ENCODE data around the gene GNB4. TPM values are rescaled to one million over a fixed set of nuclear protein-coding genes. Genes with fewer than 3 reads are reported as not detected.
A peak's percentile ranks its signal among the peaks of the same experiment; 100 is the strongest.

Gene GNB4
- total RNA-seq, 1 experiment from 2014 or later = 46.7 TPM

DNA sequence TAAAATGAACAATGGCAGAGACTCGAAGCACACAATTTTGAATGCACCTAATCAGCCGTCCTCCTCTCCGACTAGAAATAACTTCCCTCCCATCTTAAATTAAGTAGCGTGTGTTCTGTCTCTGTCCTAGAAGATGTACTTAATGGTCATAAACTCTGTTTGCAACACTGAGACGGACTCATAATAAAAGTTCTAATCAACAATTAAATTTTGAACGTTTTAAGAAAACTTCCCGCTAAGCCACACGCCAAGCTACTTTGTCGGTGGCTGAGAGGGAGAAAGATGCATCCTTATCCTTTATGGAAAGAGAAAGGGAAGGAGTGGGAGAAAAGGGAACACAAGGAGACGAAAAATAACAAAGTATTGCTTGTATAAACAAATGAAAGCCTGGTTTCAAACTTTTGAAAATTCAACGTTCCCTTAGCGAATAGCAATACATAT, 989 bp downstream of the GNB4 start:
- DNase-seq (ENCODE audit: low read depth, low spot score) = peak; percentile 9
- in situ Hi-C loops (cut with HindIII; ENCODE audit: low pct_unique_long_range_greater_than_20kb, low sequenced_read_pairs) = no loop called here

DNA sequence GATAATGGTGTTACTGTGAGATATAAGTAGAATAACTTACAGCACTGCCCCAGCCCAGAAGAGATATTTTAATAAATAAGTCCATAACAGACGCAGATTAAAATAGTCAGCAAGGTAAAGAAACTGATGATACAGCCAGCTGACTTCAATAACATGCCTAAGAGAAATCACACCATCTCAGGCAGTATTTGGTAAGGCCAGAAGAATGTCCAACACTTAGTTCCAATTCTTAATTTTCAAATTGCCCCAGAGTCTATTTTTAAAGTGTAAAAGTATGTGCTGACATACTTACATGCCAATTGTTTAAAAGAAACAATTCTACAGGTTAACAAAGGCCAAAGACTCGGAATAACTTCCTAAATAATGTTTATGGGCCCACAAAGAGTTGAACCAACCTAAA, 1.6 kb downstream of the GNB4 start:
- in situ Hi-C loops (cut with HindIII; ENCODE audit: low pct_unique_long_range_greater_than_20kb, low sequenced_read_pairs) = no loop called here

DNA sequence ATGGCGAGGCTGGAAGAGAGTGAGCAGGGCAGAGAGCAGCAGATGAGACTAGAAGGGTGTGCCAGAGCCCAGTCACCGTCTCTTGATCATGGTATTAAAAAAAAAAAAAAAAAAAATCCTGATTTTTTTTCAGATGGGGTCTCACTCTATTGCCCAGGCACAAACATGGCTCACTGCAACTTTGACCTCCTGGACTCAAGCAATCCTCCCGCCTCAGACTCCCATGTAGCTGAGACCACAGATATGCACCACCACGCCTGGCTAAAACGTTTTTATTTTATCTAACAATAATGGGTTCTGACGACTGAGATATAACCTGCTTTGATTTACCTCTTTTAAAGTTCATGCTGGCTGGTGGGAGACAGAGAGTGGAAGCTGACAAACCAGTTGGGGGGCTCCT, 4.0 kb downstream of the GNB4 start:
- in situ Hi-C loops (cut with HindIII; ENCODE audit: low pct_unique_long_range_greater_than_20kb, low sequenced_read_pairs) = no loop called here
- DNase-seq (ENCODE audit: low read depth, low spot score) = no peak

More for the DNA sequence above, 1.6 kb downstream of the GNB4 start:
- DNase-seq (ENCODE audit: low read depth, low spot score) = no peak

DNA sequence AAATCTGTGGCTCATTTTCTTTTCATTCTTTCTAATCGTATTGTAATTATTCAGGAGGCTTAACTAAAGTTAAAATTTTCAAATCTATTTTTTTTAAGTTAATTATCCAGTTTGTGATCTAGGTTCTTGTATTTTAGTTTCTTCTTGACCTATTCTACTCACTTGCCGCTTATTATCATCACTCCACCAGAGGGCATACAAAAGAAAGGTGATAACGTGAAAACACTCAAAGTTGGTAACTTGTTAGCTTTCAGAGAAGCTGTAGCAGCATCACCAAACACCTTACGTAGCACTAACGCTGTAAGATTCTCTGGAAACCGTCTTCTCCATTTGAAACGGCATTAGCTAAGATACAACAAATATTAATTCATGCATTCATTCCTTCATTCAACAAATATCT, 4.8 kb downstream of the GNB4 start:
- peak; percentile 63 for DNase-seq (ENCODE audit: low read depth, low spot score)
- in situ Hi-C loops (cut with HindIII; ENCODE audit: low pct_unique_long_range_greater_than_20kb, low sequenced_read_pairs) = no loop called here

DNA sequence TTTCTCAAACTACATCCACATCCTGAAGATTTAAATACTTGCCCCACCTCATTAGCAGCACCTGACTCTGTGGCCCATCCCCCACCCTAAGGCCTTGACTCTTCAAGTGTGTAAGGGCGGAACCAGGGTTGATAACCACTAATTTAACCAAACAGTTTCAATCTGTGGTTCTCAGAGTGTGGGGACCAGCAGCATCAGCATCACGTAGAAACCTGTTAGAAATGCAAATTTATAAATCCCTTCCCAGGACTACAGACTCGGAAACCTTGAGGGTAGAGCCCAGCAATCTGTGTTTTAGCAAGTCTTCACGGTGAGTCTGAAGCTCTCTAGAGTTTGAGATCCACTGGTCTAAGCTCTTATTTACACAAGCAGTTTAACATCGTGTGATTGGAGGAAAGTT, 12.4 kb downstream of the GNB4 start:
- no peak for DNase-seq (ENCODE audit: low read depth, low spot score)
- in situ Hi-C loops (cut with HindIII; ENCODE audit: low pct_unique_long_range_greater_than_20kb, low sequenced_read_pairs) = no loop called here

DNA sequence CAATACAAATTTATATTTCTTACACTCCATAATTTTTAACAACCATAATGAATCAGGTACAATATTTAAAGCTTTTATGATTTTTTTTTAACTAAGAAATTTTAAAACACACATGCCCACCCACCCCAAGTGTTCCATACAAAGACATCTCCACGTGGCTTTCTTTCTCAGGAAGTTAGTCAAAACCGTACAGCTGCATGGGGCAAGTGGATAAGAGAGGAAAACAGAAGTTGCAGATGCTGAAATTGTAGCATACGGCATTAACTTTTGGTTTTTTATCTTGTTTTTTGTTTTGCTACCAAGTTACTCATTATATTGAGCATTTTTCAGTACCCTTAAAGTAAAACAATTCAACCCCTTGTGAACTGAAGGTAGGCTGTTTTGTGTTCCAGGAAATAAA, 14.8 kb downstream of the GNB4 start:
- DNase-seq (ENCODE audit: low read depth, low spot score) = no peak
- in situ Hi-C loops (cut with HindIII; ENCODE audit: low pct_unique_long_range_greater_than_20kb, low sequenced_read_pairs) = no loop called here

DNA sequence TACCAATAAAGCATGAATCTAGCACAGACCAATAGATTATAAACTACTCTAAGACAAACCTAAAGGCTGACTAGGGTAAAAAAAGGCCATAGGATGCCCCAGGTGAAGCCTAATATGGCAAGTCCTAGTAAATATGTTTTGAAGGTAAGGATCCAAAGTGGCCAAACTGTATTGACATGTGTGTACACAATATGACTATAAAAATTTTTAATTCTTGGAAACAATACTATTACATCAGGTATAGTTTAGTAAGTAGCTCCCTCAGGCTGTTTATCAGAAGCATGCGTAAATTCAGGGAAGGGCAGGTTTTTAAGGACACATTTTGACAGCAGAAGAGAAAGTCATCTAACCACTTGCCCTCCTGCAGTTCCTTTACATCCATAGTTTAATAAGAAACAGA, 18.8 kb downstream of the GNB4 start:
- in situ Hi-C loops (cut with HindIII; ENCODE audit: low pct_unique_long_range_greater_than_20kb, low sequenced_read_pairs) = no loop called here
- no peak for DNase-seq (ENCODE audit: low read depth, low spot score)

DNA sequence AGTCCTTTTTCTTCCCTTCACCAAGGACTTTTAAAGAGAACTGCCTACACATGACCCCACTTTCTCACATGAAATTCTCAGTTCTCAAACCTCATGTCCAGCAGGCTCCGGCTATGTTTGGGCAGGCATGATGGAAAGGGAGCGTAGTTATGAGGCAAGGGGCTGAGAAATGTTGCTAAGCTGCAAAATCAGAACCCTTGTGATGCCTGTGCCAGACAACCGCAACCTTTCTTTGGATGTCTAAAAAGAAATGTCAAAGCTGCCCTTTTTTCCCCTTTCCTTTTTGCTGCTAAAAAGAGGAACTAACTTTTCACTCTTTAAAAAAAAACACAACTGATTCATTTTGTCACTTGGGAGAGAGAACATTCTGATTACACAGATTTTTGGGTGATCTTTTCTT, 19.2 kb downstream of the GNB4 start:
- no peak for DNase-seq (ENCODE audit: low read depth, low spot score)
- in situ Hi-C loops (cut with HindIII; ENCODE audit: low pct_unique_long_range_greater_than_20kb, low sequenced_read_pairs) = no loop called here

DNA sequence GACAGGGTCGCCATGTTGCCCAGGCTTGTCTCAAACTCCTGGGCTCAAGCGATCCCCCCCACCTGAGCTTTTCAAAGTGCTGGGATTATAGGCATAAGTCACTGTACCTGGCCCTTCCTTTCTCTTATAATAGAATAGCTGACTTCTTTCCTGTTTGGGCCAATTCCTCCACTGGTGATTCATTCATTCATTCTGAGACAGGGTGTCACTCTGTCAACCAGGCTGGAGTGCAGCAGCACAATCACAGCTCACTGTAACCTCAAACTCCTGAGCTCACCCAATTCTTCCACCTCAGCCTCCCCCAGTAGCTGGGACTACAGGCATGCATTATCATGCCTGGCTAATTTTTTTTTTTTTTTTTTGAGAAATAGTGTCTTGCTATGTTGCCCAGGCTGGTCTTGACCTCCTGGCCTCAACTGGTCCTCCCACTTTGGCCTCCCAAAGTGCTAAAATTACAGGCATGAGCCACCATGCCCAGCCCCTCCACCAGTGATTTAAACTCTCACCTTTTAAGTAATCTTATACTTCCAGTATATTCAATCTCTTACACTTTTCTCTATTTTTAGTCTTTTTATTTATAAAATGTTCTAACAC, 20.9 kb downstream of the GNB4 start:
- in situ Hi-C loops (cut with HindIII; ENCODE audit: low pct_unique_long_range_greater_than_20kb, low sequenced_read_pairs) = no loop called here
- no peak for DNase-seq (ENCODE audit: low read depth, low spot score)

DNA sequence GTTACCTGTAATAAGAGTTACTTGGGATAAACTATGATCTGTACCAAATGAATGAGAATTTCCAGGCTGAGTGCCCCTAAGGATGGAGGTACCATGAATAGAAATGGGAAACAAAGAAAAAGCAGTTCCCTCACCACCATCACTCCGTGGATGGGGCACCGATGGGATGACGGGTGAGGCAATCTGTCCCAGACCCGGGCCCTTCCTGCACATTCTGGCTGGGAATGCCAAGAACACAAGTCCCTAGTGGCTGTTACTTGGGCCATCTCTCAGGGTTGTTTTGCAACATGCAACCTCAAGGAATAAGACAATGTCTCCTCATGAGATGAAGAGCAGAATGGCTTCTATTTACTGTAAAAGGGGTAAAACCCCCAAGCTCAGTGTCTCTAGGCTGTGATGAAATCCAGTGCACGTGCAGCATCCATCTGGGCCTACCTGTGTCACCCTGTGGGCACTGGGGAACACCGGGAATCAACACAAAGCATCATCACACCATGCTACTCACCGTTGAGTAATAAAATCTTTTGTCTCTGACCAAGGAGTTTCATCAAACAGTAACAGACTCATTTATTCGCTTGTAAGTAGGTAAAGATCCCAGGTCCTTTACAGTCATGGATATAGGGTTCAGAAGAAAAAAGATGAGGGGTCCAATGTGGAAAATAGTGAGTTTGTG, 22.3 kb downstream of the GNB4 start:
- in situ Hi-C loops (cut with HindIII; ENCODE audit: low pct_unique_long_range_greater_than_20kb, low sequenced_read_pairs) = no loop called here
- no peak for DNase-seq (ENCODE audit: low read depth, low spot score)

DNA sequence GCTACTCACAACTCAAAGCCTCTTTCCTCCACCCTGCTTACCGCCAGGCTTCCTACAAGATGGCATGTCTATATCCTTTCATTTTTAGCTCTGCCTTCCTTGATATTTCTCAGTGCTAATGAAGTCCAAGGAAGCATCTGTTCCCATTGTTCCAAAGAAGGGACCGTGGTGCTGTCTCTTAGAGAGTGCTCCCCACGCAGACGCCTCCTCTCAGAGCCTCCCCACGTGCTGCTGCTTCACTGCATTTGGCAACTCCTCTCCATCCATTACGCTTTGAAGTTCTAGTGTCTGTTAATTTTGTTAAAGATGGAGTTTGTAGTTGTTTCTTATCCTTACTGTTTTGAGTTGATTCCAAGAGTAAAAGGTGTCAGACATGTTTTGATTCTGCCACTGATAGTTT, 26.2 kb downstream of the GNB4 start:
- no peak for DNase-seq (ENCODE audit: low read depth, low spot score)
- in situ Hi-C loops (cut with HindIII; ENCODE audit: low pct_unique_long_range_greater_than_20kb, low sequenced_read_pairs) = no loop called here

DNA sequence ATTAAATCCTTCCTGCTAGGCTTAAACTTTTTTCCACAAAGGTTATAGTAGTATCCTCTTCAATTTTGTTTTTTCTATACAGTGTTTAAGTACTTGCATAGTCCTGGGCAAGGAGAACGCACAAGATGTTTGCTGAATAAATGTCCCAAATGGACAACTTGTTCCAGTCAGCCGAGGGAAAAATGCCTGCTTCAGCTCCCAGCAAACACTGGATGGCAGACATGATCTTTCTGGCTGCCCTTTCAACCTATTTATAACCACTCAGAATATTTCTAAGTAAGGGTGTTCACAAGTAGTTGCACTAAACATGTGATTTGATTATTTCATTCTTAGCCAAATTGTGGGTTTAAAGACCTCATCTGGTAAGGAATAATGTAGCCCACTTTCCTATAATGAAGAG, 29.8 kb downstream of the GNB4 start:
- peak; percentile 75 for DNase-seq (ENCODE audit: low read depth, low spot score)
- in situ Hi-C loops (cut with HindIII; ENCODE audit: low pct_unique_long_range_greater_than_20kb, low sequenced_read_pairs) = no loop called here

DNA sequence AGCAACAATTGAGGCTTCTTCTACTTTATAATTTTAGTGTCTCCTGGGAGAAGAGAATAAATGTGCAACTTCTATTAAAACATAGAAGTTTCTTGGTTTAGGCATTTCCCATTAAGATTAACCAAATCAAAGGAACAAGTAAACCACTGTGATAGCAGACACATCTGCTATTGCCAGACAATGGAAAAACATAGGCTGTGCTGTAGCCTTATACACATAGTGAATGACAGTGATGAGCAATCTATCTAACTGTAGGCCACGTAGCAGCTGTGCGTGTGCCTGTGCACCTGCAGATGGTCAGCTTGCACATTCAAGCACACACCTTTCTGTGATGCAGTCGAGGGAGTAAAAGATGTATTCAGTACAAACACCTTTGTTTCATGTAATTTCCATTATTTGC, 32.7 kb downstream of the GNB4 start:
- DNase-seq (ENCODE audit: low read depth, low spot score) = no peak
- in situ Hi-C loops (cut with HindIII; ENCODE audit: low pct_unique_long_range_greater_than_20kb, low sequenced_read_pairs) = no loop called here

DNA sequence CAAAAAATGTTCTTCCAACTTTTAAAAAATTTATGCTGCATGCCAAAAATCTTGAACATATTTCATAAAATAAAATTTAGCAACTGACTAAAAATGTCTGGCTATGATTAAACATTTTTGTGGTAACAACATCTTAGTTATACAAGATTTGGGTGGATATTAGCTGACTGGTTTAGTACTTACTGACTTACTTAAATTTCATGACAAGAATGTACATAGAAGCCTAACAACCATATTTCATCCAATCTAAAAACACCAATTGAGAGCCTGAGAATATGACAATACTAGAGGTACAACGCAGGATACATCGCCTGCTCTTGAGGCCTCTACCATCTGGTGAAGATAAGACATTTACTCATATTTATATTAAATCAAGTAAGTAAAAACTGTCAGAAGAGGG, 34.6 kb downstream of the GNB4 start:
- in situ Hi-C loops (cut with HindIII; ENCODE audit: low pct_unique_long_range_greater_than_20kb, low sequenced_read_pairs) = no loop called here
- DNase-seq (ENCODE audit: low read depth, low spot score) = no peak

DNA sequence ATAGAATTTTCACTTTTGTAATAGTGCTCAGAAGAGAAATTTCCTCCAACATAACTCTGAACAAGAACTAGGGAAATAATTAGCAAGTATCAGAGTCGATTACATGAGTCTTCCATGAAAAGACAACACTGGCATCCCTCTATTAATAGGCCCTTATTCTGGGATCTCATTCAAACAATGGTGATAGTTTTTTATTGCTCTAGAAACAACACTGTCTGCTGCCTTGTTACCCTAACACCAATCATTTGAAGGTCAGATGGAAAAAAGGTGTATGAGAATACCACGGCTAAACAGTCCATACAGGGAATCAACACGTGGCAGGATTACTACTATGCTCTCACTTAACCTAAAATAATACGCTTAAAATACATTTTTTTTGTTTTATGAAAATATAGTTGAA, 35.9 kb downstream of the GNB4 start:
- DNase-seq (ENCODE audit: low read depth, low spot score) = no peak
- in situ Hi-C loops (cut with HindIII; ENCODE audit: low pct_unique_long_range_greater_than_20kb, low sequenced_read_pairs) = no loop called here

DNA sequence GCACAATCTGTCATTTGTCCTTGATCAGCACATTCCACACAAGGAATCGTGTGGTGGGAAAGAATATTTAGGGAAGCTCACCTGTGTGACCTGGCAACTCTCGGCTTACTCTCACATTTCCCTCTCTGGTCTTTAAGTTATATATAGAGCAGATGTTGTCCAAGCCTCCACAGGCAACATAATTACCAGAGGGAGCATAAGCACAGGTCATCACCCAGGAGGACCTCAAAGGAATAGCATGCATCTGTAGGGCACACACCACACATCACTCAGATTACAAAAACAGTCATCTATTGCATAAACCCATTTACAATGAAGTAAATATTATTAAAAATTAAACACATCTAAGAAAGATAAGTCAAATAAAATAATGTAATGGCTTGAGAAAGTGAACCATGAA, 36.5 kb downstream of the GNB4 start:
- DNase-seq (ENCODE audit: low read depth, low spot score) = no peak
- in situ Hi-C loops (cut with HindIII; ENCODE audit: low pct_unique_long_range_greater_than_20kb, low sequenced_read_pairs) = no loop called here

DNA sequence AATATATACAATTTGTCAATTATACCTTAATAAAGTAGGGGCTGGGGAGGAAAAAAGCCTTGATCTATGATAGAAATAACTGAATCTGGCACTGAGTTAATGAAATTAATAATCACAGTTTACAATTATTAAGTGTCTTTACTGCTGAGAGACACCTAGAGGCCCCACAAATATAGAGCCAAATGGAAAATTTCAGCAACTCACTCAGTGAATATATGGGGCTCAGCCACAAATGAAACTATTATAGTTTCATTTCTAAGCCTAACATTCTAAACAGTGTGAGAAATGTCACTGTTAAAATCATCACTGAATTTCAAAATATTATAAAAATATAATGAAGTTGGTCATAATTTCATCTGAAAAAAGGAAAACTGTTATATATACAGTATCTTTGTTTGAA, 40.3 kb downstream of the GNB4 start:
- in situ Hi-C loops (cut with HindIII; ENCODE audit: low pct_unique_long_range_greater_than_20kb, low sequenced_read_pairs) = no loop called here
- no peak for DNase-seq (ENCODE audit: low read depth, low spot score)

DNA sequence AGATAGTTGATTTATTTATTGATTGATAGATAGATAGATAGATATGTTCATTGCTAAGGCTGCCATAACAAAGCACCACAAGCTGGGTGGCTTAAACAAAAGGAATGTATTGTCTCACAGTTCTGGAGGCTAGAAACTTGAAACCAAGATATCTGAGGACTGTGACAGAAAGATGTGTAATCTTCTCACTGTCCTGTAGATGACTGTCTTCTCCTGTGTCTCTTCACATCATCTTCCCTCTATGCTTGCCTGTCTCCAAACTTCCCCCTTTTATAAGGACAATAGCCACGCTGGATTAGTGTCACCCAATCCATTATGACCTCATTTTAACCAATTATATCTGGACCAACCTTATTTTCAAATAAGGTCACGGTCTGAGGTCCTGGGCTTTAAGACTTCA, 40.9 kb downstream of the GNB4 start:
- peak; percentile 17 for DNase-seq (ENCODE audit: low read depth, low spot score)
- in situ Hi-C loops (cut with HindIII; ENCODE audit: low pct_unique_long_range_greater_than_20kb, low sequenced_read_pairs) = no loop called here

DNA sequence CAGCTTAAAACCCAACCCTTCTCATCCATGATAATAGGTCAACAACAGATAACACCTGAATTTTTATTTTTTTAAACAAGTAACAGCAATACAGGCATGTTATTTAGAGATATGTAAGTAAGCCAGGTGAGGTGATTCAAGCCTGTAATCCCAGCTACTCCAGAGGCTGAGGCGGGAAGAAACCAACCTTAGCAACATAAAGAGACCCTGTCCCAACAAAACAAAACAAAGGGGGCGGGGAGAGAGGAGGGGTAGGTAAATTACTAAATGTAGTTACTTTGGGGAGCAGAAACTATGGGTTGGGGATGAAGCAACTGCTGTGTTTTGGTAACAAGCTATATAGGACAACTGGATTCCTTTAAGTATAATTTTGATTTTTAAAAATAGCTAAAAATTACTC, 47.0 kb downstream of the GNB4 start:
- in situ Hi-C loops (cut with HindIII; ENCODE audit: low pct_unique_long_range_greater_than_20kb, low sequenced_read_pairs) = no loop called here
- no peak for DNase-seq (ENCODE audit: low read depth, low spot score)

DNA sequence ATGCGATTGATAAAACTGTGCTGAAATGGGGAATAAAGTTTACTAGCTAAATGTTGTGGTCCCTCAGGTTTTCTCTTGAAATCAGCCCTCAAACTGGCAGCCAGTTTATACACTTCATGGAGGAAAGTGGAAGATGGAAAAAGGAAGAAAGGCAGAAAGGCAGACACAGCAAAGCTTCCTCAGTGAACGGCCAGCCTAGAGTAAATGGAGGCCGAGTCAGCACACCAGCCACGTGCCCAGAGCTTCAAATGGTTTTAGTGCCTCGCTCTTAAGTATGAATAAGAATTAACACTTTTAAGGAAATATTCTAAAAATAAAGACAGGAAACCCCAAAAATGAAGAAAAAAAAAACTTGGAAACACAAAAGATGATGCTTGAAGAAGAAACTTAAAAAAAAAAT, 48.3 kb downstream of the GNB4 start:
- in situ Hi-C loops (cut with HindIII; ENCODE audit: low pct_unique_long_range_greater_than_20kb, low sequenced_read_pairs) = no loop called here
- DNase-seq (ENCODE audit: low read depth, low spot score) = no peak
